Activated CD8-positive, alpha-beta T cell treated with anti-CD3 and anti-CD28 coated beads for 36 hours (primary cell): ENCODE results near the gene IFITM10. TPM values are rescaled to one million over a fixed set of nuclear protein-coding genes. Genes with fewer than 3 reads are reported as not detected.

Source experiments
- ATAC-seq: fragments of 200-7000 bp; cut with Tn5 transposase; one replicate; pipeline ENCODE4 v1.10.0; 2021; ENCODE audit warnings: mild to moderate bottlenecking, moderate library complexity
- CTCF ChIA-PET: fragments of 350-600 bp; sonication (Branson Sonifier 250); formaldehyde crosslinking; loops from one replicate; lab custom pipeline; 2021; ENCODE audit warnings: antibody characterized with exemption; lab: Charles Lee
- POLR2A ChIA-PET: fragments of 350-600 bp; sonication (Branson Sonifier 250); formaldehyde crosslinking; loops from one replicate; lab custom pipeline; 2021; ENCODE audit warnings: antibody characterized with exemption; lab: Charles Lee
- DNase-seq: peaks from one replicate; pipeline ENCODE4 v3.0.0-alpha.2; 2020
- H3K27ac Mint-ChIP-seq: one replicate; pipeline ENCODE4 v1.8.0; 2021; ENCODE audit warnings: mild to moderate bottlenecking, mixed read lengths
- H3K27me3 Mint-ChIP-seq: one replicate; pipeline ENCODE4 v1.8.0; 2021; ENCODE audit warnings: mixed read lengths
- H3K36me3 Mint-ChIP-seq: one replicate; pipeline ENCODE4 v1.8.0; 2021; ENCODE audit warnings: low read depth, mixed read lengths
- H3K4me1 Mint-ChIP-seq: one replicate; pipeline ENCODE4 v1.8.0; 2021; ENCODE audit warnings: low read depth, mixed read lengths
- H3K4me3 Mint-ChIP-seq: one replicate; pipeline ENCODE4 v1.8.0; 2021; ENCODE audit warnings: mild to moderate bottlenecking, moderate library complexity, mixed read lengths
- H3K9me3 Mint-ChIP-seq: one replicate; pipeline ENCODE4 v1.8.0; 2021; ENCODE audit warnings: mixed read lengths
- intact Hi-C: fragments of 100-400 bp; cut with micrococcal nuclease; formaldehyde crosslinking; loops from one replicate; pipeline ENCODE4 v1.10.0; 2022
- total RNA-seq, 2 experiments: library from RNA; stranded (reverse); gene quantifications; one replicate each; pipeline ENCODE4 v1.2.3, GENCODE V29; 2021
- TF ChIP-seq, protein P1 (sequence below): fragments of 200-600 bp; IDR thresholded peaks from one replicate; pipeline ENCODE4 v1.8.0; 2022; ENCODE audit warnings: antibody characterized with exemption, mild to moderate bottlenecking

Gene IFITM10
- total RNA-seq, 2 experiments from 2014 or later: 0.07 to 0.31 TPM

- Mint-ChIP-seq H3K36me3 (peaks cover 5% of the 10 kb centered on the region), H3K27me3 (peaks cover 8% of the 10 kb centered on the region), H3K4me3 (no peak overlapping the region), H3K27ac (no peak overlapping the region), H3K4me1 (peaks cover 54% of the 10 kb centered on the region), H3K9me3 (peaks cover 15% of the 10 kb centered on the region)
- intact Hi-C loops: no loop called here
- ChIA-PET POLR2A (no interaction called here), CTCF (no interaction called here)
- TF ChIP-seq, protein P1, sequence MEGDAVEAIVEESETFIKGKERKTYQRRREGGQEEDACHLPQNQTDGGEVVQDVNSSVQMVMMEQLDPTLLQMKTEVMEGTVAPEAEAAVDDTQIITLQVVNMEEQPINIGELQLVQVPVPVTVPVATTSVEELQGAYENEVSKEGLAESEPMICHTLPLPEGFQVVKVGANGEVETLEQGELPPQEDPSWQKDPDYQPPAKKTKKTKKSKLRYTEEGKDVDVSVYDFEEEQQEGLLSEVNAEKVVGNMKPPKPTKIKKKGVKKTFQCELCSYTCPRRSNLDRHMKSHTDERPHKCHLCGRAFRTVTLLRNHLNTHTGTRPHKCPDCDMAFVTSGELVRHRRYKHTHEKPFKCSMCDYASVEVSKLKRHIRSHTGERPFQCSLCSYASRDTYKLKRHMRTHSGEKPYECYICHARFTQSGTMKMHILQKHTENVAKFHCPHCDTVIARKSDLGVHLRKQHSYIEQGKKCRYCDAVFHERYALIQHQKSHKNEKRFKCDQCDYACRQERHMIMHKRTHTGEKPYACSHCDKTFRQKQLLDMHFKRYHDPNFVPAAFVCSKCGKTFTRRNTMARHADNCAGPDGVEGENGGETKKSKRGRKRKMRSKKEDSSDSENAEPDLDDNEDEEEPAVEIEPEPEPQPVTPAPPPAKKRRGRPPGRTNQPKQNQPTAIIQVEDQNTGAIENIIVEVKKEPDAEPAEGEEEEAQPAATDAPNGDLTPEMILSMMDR: no peak
- no peak for ATAC-seq
- no peak for DNase-seq
Measured at GRCh38 chr11:1731451-1732059, 18.8 kb downstream of the IFITM10 start.

DNA sequence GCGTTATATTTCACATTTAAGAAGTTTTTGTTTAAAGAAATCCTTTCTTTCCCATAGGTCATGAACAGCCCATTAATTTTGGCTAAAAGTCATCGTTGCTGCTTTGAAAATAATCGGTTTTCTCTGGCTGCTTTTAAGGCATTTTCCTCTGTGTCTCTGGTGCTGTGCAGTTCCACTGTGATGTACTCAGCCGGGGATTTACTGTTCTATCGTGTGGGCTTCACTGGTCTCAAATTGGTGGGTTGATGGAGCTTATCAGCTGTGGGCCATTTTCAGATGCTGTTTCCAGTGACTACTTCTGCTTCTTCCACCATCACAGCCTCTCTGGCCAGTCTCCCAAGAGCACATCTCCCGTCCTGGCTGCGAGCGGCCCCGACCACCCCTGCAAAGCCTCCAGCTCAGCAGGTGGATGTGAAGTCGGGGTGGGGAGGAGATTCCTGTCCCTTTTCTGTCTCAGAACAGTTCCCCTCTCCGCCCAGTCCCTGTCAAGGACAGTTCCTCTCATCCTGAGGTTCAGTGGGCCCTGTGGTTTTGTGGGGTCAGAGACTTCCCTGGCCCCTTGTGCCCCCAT, 20.3 kb downstream of the IFITM10 start:
- H3K36me3 Mint-ChIP-seq: no peaks in the 10 kb centered on the region
- H3K4me3 Mint-ChIP-seq: no peak overlapping the region
- DNase-seq (no peak), ATAC-seq (no peak)
- H3K27me3 Mint-ChIP-seq: peaks cover 8% of the 10 kb centered on the region
- intact Hi-C loops: no loop called here
- ChIA-PET POLR2A (interaction anchor here (0.5 to 0.9 kb wide), 2 partner anchors 21 to 63 kb away, joined by 3 read pairs; no protein-coding TSS in a partner anchor), CTCF (no interaction called here)
- H3K27ac Mint-ChIP-seq: peak overlapping the region; percentile 1
- TF ChIP-seq, protein P1: no peak
- peaks cover 57% of the 10 kb centered on the region for H3K4me1 Mint-ChIP-seq
- peaks cover 5% of the 10 kb centered on the region for H3K9me3 Mint-ChIP-seq

GRCh38 chr11:1729692-1730011, 20.7 kb downstream of the IFITM10 start:
- TF ChIP-seq, protein P1: no peak
- CTCF ChIA-PET: no interaction called here
- POLR2A ChIA-PET: interaction anchor here (0.9 kb wide), 1 partner anchor 22 kb away, joined by 3 read pairs; no protein-coding TSS in a partner anchor
- Mint-ChIP-seq H3K4me3 (peak overlapping the region; percentile 64), H3K27ac (peak overlapping the region; percentile 85), H3K9me3 (peaks cover 5% of the 10 kb centered on the region), H3K36me3 (no peaks in the 10 kb centered on the region), H3K4me1 (peaks cover 57% of the 10 kb centered on the region), H3K27me3 (peaks cover 8% of the 10 kb centered on the region)
- intact Hi-C loops: no loop called here
- DNase-seq (no peak), ATAC-seq (no peak)

GRCh38 chr11:1728931-1729691, 21.3 kb downstream of the IFITM10 start:
- H3K27me3 Mint-ChIP-seq: peaks cover 8% of the 10 kb centered on the region
- DNase-seq (peak; percentile 65), ATAC-seq (peak; percentile 72)
- peak overlapping the region; percentile 64 for H3K4me3 Mint-ChIP-seq
- peak overlapping the region; percentile 85 for H3K27ac Mint-ChIP-seq
- POLR2A ChIA-PET: no interaction called here
- TF ChIP-seq, protein P1: no peak
- H3K9me3 Mint-ChIP-seq: peaks cover 5% of the 10 kb centered on the region
- no peaks in the 10 kb centered on the region for H3K36me3 Mint-ChIP-seq
- H3K4me1 Mint-ChIP-seq: peaks cover 53% of the 10 kb centered on the region
- intact Hi-C loops: no loop called here
- CTCF ChIA-PET: no interaction called here

GRCh38 chr11:1728301-1728700, 22.1 kb downstream of the IFITM10 start:
- peaks cover 45% of the 10 kb centered on the region for H3K4me1 Mint-ChIP-seq
- H3K27me3 Mint-ChIP-seq: peaks cover 4% of the 10 kb centered on the region
- ChIA-PET POLR2A (no interaction called here), CTCF (interaction anchor here (2.1 kb wide), 1 partner anchor 76 kb away, joined by 4 read pairs; no protein-coding TSS in a partner anchor)
- intact Hi-C loops: no loop called here
- H3K27ac Mint-ChIP-seq: peak overlapping the region; percentile 62
- TF ChIP-seq, protein P1: no peak
- DNase-seq: no peak
- no peak for ATAC-seq
- peaks cover 5% of the 10 kb centered on the region for H3K9me3 Mint-ChIP-seq
- no peaks in the 10 kb centered on the region for H3K36me3 Mint-ChIP-seq
- no peak overlapping the region for H3K4me3 Mint-ChIP-seq
